Posterior vena cava (tissue), 2 donors: ENCODE measurements around the gene CAPN6. TPM values are rescaled to one million over a fixed set of nuclear protein-coding genes. Genes with fewer than 3 reads are reported as not detected.

Experiments used
- DNase-seq: peaks from one replicate; pipeline ENCODE4 v3.0.0-alpha.2; 2020; ENCODE audit warnings: low spot score
- intact Hi-C, 2 donors: fragments of 100-400 bp; cut with DNase I; formaldehyde crosslinking; loops; one replicate each; pipeline versions ENCODE4 v1.14.1 to v1.14.2; 2022 to 2023
- long read RNA-seq, 2 donors: library from polyadenylated mRNA; unstranded; transcript quantifications; one replicate each; pipeline ENCODE4 v2.0.0, GENCODE V29; 2020 to 2021
- total RNA-seq, 2 donors: library from RNA; stranded (reverse); fragmentation: NEBNext Ultra II Directional; extraction: Animal tissue kit (Norgen Biotek cat#: 25700); gene quantifications; one replicate each; pipeline ENCODE4 v1.2.1, GENCODE V29; 2021
- donor health status: DM: yes; HTN: yes; CAD: no.
- donor health status: DM: yes; HTN: yes; CAD: no.

The CAPN6 gene, protein sequence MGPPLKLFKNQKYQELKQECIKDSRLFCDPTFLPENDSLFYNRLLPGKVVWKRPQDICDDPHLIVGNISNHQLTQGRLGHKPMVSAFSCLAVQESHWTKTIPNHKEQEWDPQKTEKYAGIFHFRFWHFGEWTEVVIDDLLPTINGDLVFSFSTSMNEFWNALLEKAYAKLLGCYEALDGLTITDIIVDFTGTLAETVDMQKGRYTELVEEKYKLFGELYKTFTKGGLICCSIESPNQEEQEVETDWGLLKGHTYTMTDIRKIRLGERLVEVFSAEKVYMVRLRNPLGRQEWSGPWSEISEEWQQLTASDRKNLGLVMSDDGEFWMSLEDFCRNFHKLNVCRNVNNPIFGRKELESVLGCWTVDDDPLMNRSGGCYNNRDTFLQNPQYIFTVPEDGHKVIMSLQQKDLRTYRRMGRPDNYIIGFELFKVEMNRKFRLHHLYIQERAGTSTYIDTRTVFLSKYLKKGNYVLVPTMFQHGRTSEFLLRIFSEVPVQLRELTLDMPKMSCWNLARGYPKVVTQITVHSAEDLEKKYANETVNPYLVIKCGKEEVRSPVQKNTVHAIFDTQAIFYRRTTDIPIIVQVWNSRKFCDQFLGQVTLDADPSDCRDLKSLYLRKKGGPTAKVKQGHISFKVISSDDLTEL
- under 1 TPM; 0.14 to 0.33 TPM for total RNA-seq
- long read RNA-seq, donor 1 = 0 reads
- long read RNA-seq, donor 2 = 0 reads

GRCh38 chrX:111270339-111270738, at the start of gene CAPN6:
Gene CAPN6 (minus strand): TSS chrX:111270483. CDS start chrX:111263936, 6,547 bp downstream.
- intact Hi-C loops = no loop called here
- DNase-seq = no peak

GRCh38 chrX:111319451-111319850, 49.2 kb upstream of the CAPN6 start:
- intact Hi-C loops = no loop called here
- no peak for DNase-seq

DNA sequence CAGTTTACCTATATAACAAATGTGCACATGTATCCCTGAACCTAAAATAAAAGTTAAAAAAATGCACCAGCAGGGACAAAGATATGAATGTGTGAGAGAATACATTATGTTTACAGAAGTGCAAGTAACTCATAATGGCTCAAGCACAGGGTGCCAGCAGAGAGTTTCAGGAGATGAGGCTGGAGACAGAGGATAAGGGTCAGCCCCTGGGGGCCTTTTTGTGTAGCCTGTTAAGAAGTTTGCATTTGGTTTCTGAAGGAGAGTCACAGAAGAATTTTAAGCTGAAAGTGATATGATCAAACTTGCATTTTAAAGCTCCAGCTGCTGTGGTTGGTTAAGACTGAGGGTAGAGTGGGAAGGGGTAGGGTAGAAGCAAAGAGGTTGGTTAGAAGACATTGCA, 48.6 kb upstream of the CAPN6 start:
- intact Hi-C loops = no loop called here
- no peak for DNase-seq

DNA sequence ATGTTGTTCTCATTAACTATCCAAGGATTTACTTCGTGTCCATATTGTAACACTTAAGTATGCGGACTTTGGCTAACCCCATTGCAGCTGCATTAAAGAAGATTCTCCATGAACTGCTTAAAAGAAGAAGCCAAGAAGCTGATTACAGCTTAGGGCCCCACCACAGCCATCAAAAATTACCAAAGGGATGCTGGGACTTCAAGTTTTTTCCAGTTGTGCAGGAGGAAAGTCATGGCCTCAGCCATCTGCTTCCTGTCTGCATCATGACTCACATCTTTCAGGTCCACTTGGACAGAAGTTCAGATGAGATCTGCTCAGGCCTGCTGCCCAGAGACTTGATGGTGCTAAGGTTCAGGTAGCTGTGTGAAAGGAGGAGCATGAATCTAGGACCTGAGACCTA, 38.8 kb upstream of the CAPN6 start:
- DNase-seq = no peak
- intact Hi-C loops = no loop called here

DNA sequence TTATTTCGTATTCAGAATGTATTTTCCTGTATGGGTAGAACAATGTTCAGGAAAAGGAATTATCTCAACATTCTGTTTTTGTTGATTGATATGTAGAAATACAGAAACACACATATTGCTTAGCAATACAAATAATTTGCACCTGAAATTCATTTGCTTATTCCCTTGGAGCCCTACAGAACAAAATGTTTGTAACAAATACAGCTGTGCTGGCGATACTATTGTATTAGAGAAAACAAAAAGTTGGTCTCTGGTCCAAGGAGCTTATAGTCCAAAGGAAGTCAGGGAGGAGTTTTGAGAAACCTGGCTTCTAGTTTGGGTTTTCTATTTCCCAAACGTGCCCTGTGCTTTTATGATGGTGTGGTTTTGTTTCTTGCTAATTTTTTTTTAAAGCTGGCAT, 37.8 kb upstream of the CAPN6 start:
- no peak for DNase-seq
- intact Hi-C loops = no loop called here

DNA sequence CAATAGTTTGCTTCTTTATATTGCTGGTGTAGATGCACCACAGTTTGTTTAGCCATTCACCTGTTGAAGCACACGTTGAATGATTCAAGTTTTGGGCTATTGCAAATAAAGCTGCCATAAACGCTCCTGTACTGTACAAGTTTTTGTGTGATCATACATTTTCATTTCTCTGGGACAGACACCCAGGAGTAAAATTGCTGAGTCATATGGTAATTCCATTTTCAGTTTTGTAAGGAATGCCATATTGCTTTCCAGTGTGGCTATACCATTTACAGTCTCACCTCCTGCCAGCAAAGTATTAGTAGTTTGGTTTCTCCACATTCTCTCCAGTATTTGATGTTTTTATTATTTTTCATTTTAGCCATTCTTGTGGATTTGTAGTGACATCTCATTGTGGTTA, 32.0 kb upstream of the CAPN6 start:
- no peak for DNase-seq
- intact Hi-C loops = no loop called here

GRCh38 chrX:111288841-111289240, 18.6 kb upstream of the CAPN6 start:
- intact Hi-C loops = no loop called here
- DNase-seq = no peak

- intact Hi-C loops = no loop called here
- no peak for DNase-seq
Observed at GRCh38 chrX:111284631-111285293, 14.5 kb upstream of the CAPN6 start.

GRCh38 chrX:111283446-111283845, 13.2 kb upstream of the CAPN6 start:
- intact Hi-C loops = no loop called here
- no peak for DNase-seq

DNA sequence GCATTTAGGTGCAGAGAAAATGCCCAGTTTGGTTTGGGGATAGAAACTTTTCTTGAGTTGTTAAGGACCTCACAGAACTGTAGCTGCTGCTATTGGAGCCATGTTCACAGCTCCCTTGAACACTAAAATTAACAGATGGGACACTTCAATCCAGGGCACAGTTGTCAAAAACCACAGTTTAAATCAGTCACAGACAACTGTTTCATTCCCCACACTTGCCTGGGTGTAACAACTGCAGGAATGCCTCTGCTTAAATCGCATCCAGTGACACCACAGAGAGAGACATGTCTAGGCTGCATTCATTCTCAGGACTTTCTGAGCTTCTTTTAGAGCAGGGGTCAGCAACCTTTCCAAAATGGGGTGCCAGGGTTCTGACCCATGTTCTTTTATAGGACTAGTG, 12.7 kb upstream of the CAPN6 start:
- no peak for DNase-seq
- intact Hi-C loops = no loop called here

DNA sequence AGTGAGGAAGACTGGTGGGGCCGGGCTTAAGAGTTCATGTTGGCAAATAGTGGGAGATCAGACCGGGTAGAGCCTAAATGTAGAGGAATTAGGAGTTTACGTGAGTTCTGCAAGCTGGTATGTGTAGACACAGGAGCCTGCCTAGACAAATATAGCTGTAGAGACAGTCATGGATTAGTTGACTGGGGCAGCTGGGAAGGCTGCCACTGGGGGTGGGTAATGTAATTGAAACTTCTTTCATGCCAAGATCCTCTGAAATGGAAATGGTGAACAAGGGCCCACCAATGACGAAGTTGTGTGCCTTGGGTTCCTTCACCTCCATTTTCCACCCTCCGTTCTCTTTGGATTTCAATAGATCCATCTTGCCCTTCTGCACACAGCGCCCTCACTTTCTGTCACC, 11.9 kb upstream of the CAPN6 start:
- no peak for DNase-seq
- intact Hi-C loops = no loop called here

DNA sequence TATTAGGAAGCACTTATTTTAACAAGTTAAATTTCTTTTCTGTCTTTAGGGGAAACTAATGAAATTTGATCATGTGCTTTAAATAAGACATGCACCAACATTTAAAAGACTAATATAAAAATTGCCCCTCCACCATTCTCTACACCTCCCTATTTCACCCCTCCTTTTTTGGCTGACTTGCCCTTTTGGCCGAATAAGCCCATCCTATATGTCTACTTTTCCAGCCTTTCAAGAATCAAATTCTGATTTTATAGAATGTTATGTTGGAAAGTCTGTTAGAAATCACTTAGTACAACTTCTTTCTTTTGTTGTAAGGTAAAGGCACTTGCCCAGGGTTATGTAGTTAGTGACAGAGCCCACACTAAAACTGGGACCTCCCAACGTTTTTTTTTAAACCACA, 1.8 kb downstream of the CAPN6 start:
- no peak for DNase-seq
- intact Hi-C loops = no loop called here

GRCh38 chrX:111265486-111265885, 4.8 kb downstream of the CAPN6 start:
- intact Hi-C loops = no loop called here
- no peak for DNase-seq

DNA sequence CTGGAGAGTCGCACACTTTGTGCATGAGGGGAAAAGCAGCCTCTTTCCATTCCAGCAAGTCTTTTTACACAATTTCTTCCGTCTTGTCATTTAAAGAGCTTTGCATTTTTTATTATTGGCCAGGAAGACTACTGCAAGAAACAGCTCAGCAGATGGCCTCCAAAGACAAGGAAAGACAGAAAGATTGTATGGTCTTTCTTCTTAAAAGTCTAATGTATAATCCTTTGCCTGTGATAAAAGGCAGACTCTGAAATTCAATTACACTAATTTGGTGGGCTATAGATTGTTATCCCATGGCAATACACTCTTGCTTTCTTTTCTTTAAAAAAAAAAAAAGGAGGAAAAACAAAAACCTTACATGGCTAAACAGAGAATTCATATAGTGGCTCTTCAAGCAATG, 5.9 kb downstream of the CAPN6 start:
- no peak for DNase-seq
- intact Hi-C loops = no loop called here

GRCh38 chrX:111262086-111262485, 8.2 kb downstream of the CAPN6 start:
- intact Hi-C loops = no loop called here
- no peak for DNase-seq

DNA sequence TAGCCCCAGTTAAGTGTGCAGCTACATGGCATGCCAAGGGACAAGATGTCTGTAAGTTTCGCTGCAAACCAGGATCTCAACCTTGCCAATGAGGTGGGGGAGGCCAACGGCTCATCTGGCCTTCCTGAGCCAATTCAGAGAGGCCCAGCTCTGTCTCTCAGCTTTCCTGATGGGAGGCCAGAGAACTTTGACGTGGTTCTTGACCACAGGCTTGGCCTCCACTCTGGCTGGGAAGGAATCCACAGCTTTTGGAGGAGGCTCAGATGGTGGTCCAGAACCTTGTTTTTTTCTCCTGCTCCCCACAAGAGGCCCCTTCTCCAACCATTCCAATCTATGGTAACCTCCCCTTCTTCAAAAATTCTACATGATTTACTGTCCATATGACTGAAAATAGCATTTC, 9.8 kb downstream of the CAPN6 start:
- intact Hi-C loops = no loop called here
- no peak for DNase-seq

DNA sequence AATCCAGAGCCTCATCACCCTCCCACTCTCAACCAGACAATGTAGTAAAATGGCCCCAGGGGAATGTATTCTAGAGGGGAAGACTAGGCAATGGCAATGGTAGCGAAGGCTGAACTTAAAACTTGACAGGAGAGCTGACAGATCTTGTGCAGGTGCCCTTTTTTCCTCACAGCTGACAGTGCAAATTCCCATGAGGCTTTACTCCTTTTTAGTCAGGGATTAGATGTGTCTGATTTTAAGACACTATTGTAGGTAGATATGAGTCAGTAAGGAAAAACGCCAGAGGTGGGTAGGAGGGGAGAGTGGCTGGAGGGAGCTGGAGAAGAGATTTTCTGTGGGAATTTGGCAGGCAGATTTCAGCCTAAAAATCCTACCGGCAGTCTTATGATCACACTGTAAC, 10.7 kb downstream of the CAPN6 start:
- no peak for DNase-seq
- intact Hi-C loops = no loop called here

DNA sequence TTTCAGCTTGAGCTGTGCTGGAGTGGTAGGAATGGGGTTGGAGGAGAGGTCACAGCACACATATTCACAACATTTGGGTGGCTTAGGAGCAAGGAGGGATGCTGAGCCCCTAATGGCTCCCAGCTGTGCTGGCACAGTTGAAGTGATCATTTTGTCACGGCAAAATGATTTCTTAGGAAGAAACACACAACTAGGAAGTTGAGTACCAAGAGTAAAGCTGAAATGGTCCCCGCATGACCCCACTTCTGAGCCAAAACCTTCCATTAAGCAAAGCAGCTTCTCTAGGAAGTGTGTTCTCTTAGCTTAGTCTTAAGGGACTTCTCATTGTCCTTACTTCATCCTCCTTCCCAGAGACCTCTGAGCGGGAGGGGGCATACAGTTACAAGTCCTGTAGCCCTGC, 12.6 kb downstream of the CAPN6 start:
- intact Hi-C loops = no loop called here
- no peak for DNase-seq

- intact Hi-C loops = no loop called here
- no peak for DNase-seq
Observed at GRCh38 chrX:111254896-111255693, 15.2 kb downstream of the CAPN6 start.

DNA sequence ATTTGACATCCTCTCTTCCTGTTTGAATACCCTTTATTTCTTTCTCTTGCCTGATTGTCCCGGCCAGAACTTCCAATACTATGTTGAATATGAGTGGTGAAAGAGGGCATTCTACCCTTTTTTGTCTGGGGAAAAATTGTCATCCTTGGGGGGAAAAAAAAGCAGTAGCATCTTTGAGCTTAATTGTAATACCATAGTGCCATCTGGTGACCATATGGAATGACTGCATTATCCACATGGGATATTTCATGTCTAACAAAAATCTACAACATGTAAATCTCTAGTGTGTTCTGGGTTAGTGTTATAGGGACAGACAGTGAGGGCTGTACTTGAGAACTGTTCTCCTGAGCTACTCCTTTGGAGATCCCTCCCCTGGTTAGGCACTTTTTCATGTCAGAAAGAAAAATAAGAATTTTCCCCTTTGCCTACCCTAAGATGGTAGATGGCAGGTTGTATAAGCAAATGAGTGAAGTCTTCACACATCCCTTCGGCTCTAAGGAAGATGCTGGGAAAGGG, 26.0 kb downstream of the CAPN6 start:
- intact Hi-C loops = no loop called here
- no peak for DNase-seq
